ENCODE results near the gene SETD5. TPM values are rescaled to one million over a fixed set of nuclear protein-coding genes. Genes with fewer than 3 reads are reported as not detected.

Gene SETD5
- total RNA-seq, 1 donor: 140 TPM

DNA sequence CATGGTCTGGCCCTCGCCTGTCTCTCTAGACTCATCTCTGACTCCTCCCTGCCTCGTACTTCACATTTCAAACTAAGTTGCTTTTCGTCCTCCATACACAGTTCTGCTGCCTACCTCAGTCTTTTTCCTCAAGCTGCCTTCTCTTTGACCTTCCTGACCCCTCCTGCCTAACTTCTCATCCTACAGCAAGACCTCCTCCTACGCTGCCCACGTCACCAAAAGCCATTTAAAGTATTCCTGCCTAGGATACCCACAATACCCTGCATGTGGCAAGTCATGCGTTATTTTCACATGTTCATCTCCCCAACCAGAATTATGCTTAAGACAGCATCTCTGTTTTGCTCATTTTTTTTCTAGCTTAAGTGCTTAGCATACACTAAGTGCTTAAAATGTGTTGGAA is 99.5 kb downstream of the SETD5 start:
- H3K4me3 ChIP-seq (ENCODE audit: low read depth, low read length): no peak overlapping the region
- no peak for DNase-seq (ENCODE audit: low read depth)
- TF ChIP-seq, protein P1, sequence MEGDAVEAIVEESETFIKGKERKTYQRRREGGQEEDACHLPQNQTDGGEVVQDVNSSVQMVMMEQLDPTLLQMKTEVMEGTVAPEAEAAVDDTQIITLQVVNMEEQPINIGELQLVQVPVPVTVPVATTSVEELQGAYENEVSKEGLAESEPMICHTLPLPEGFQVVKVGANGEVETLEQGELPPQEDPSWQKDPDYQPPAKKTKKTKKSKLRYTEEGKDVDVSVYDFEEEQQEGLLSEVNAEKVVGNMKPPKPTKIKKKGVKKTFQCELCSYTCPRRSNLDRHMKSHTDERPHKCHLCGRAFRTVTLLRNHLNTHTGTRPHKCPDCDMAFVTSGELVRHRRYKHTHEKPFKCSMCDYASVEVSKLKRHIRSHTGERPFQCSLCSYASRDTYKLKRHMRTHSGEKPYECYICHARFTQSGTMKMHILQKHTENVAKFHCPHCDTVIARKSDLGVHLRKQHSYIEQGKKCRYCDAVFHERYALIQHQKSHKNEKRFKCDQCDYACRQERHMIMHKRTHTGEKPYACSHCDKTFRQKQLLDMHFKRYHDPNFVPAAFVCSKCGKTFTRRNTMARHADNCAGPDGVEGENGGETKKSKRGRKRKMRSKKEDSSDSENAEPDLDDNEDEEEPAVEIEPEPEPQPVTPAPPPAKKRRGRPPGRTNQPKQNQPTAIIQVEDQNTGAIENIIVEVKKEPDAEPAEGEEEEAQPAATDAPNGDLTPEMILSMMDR (IDR thresholded peaks at IDR 0.05; ENCODE audit: insufficient read depth, low read depth, low read length): no peak

DNA sequence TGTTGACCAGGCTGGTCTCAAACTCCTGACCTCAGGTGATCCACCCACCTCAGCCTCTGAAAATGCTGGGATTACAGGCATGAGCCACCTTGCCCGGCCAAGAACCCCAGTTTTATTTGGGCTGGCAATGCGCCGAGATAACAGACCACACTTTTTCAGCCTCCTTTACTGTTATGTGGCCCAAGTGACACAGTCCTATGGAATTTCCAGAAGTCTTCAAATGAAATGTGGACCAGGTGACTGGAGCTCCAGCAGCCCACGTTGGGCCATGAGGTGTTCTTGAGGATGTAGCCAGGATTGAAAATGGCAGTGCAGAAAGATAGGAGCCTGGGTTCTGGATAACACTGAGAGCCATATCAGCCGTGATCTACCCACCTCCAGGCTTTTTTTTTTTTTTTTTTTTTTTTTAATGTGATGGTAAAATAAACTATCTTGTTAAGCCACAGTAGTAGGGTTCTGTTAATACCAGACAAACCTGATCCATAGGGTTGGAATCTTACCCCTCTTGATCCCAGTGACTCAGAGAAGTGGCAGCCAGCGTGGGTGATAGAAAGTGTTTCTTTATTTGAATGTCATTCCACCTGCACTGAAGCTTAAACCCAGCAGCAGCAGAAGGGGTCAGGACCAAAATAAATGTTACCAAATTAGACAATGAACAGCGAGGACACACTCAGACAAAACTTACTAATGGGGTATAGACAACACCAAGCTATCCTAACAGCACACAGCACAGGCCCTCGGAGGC is 100.6 kb downstream of the SETD5 start:
- no peak for DNase-seq (ENCODE audit: low read depth)
- TF ChIP-seq, protein P1 (IDR thresholded peaks at IDR 0.05; ENCODE audit: insufficient read depth, low read depth, low read length): no peak
- H3K4me3 ChIP-seq (ENCODE audit: low read depth, low read length): no peak overlapping the region

DNA sequence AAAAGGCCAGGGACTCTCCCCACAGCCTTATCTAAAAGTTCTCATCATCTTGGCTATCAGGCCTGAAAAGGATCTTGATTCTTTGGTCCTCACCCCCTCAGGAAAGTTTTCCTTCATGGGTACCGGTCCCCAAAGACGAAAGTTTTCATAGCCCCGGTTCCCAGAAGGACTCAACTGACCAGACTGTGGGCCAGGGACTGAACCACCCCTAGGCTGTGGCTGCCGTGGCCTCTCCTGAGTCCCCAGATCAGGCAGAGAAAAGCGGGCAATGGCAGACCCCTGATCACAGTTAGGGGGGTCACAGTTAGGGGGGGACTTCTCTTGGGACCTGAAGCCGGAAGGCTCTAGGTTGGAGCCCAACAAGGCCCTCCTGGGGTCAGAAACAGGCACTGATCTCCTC is 101.4 kb downstream of the SETD5 start:
- TF ChIP-seq, protein P1 (IDR thresholded peaks at IDR 0.05; ENCODE audit: insufficient read depth, low read depth, low read length): no peak
- H3K4me3 ChIP-seq (ENCODE audit: low read depth, low read length): no peak overlapping the region
- DNase-seq (ENCODE audit: low read depth): no peak

DNA sequence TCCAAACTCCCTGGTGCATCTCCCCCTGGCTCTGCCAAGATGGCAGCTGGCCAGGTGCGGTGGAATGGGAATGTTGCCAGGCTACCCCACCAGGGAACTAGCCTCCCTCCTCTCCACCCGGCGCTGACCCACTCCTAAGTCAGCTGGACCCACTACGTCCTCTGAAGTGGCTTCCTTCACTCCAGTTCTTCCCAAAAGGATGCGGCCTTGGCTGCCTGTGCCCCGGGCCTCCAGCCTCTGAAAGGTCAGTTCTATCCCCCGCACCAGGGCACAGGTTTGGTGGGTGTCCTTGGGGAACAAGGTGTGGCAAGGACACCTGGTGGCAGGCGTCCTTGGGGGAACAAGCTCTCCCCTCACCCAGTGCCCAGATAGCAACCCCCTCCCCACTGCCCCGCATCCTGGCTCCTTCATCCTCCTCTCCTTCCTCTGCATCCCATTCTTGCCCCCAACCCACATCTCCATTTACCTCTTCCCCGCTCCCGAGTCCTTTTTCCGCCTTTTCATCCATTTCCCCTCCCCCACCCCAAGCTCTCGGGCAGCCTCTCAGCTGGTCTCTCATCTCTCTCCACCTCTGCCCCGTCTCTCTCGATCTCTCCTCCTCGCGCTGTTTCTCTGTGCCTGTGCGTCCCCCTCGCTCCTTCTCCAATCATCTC is 102.2 kb downstream of the SETD5 start:
- no peak overlapping the region for H3K4me3 ChIP-seq (ENCODE audit: low read depth, low read length)
- DNase-seq (ENCODE audit: low read depth): no peak
- TF ChIP-seq, protein P1 (IDR thresholded peaks at IDR 0.05; ENCODE audit: insufficient read depth, low read depth, low read length): no peak

DNA sequence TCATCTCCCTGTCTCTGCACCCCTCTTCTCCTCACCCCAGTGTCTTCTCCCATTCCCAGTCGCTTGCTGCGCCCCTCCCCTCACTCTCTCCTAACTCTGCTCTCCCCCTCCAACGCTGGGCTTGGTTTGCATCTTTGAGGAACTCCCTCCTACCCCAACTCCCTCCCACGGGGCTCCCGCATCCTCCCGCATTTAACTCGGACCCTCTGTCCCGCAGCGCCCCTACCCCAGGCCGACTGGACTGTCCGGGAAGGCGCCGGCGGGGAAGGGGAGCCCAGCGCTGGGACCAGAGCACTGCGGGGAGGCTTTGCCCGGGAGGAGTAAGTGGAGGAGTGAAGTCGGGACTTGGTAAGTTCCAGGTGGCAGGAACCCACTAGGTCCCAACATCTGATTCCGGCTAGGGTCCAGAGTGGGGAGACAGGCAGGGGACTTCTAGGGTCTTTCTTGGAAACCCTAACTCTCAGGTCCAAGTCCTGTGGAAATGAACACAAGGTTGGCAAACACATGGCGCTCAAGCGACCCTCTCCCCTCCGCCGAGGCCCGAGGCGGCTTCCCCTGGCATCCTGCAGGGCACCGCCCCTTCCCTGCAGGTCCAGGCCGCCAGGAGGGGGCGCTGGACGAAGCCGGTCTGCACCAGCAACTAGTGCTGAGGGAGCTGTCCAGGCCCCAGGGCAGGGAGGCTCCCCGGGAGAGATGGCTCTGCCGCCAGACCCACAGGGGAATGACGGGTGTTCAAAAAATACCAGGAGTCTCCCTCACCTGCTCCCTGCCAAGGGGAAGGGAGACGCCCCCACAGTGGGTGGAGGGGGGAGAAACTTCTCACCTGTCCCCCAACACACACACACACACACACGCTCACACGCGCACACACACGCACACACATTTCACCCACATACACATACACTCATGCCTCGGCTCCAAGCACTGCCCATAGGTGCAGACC is 103.0 kb downstream of the SETD5 start:
- DNase-seq (ENCODE audit: low read depth): peak; percentile 66
- H3K4me3 ChIP-seq (ENCODE audit: low read depth, low read length): no peak overlapping the region
- TF ChIP-seq, protein P1 (IDR thresholded peaks at IDR 0.05; ENCODE audit: insufficient read depth, low read depth, low read length): peak; percentile 85

DNA sequence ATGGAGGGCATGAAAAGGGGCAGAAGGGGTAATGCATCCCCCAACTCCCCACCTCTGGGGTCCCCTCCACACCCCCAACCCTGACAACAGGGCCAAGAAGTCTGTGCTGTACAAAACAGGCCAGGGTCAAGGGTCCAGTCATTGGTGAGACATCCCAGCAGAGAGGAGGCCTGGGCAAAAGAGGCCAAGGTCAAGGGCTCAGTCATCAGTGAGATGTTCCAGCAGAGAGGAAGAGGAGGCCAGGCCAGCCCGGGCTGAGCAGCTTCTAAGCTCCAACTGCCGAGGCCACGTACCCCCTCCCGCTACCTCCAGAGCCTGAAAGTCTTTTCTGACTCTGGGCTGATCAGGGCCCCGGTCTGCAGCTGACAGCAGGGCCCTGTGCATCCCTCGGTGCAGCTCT is 103.8 kb downstream of the SETD5 start:
- H3K4me3 ChIP-seq (ENCODE audit: low read depth, low read length): no peak overlapping the region
- no peak for DNase-seq (ENCODE audit: low read depth)

More for the DNA sequence above, 103.8 kb downstream of the SETD5 start:
- TF ChIP-seq, protein P1 (IDR thresholded peaks at IDR 0.05; ENCODE audit: insufficient read depth, low read depth, low read length): no peak
